KOPT-K1 (cell line): ENCODE results near the gene DGKD.

Experiments used
- H3K27ac ChIP-seq: fragments of 200-600 bp; sonication (generic); 2 replicates; pipeline ENCODE4 v1.5.1; 2016; ENCODE audit warnings: antibody characterized with exemption, mild to moderate bottlenecking, low read depth, low read length; ENCODE audit not compliant: poor library complexity, severe bottlenecking
- H3K36me3 ChIP-seq: fragments of 200-600 bp; sonication (generic); 2 replicates; pipeline ENCODE4 v1.5.1; 2017; ENCODE audit warnings: antibody characterized with exemption, mild to moderate bottlenecking, low read length, moderate library complexity; ENCODE audit not compliant: insufficient read depth
- H3K9me3 ChIP-seq: fragments of 200-600 bp; sonication (generic); 2 replicates; pipeline ENCODE4 v1.5.1; 2017; ENCODE audit warnings: antibody characterized with exemption, low read length, mild to moderate bottlenecking; ENCODE audit not compliant: insufficient read depth, poor library complexity, severe bottlenecking

The DGKD gene

GRCh38 chr2:233349005-233349998 is 5.0 kb upstream of the DGKD start:
- Histone ChIP-seq H3K9me3 (no peaks in the 10 kb centered on the region), H3K36me3 (no peaks in the 10 kb centered on the region), H3K27ac (no peak overlapping the region)

- Histone ChIP-seq H3K9me3 (no peaks in the 10 kb centered on the region), H3K27ac (no peak overlapping the region), H3K36me3 (no peaks in the 10 kb centered on the region)
These were observed 3.6 kb upstream of the DGKD start for GRCh38 chr2:233350708-233351107.

GRCh38 chr2:233351423-233351822 is 2.9 kb upstream of the DGKD start:
- 0 out of 2 replicates have a peak, but pooled peaks cover 6% of the 10 kb centered on the region for H3K36me3 ChIP-seq
- H3K9me3 ChIP-seq = no peaks in the 10 kb centered on the region
- no peak overlapping the region for H3K27ac ChIP-seq

- H3K9me3 ChIP-seq = no peaks in the 10 kb centered on the region
- 0 out of 2 replicates have a peak, but pooled peaks cover 9% of the 10 kb centered on the region for H3K36me3 ChIP-seq
- no peak overlapping the region for H3K27ac ChIP-seq
These were observed 2.0 kb upstream of the DGKD start for GRCh38 chr2:233352141-233352842.

GRCh38 chr2:233353101-233353768 is 1.1 kb upstream of the DGKD start:
- H3K27ac ChIP-seq = peak overlapping the region; percentile 68
- 0 out of 2 replicates have a peak, but pooled peaks cover 15% of the 10 kb centered on the region for H3K36me3 ChIP-seq
- H3K9me3 ChIP-seq = no peaks in the 10 kb centered on the region

GRCh38 chr2:233354500-233354924 is 218 bp downstream of the DGKD start:
- Histone ChIP-seq H3K36me3 (0 out of 2 replicates have a peak, but pooled peaks cover 21% of the 10 kb centered on the region), H3K27ac (peak overlapping the region; percentile 43), H3K9me3 (no peaks in the 10 kb centered on the region)

GRCh38 chr2:233354971-233355574 is 779 bp downstream of the DGKD start:
- H3K9me3 ChIP-seq = no peaks in the 10 kb centered on the region
- H3K36me3 ChIP-seq = 0 out of 2 replicates have a peak, but pooled peaks cover 21% of the 10 kb centered on the region
- H3K27ac ChIP-seq = peak overlapping the region; percentile 45

- no peak overlapping the region for H3K27ac ChIP-seq
- no peaks in the 10 kb centered on the region for H3K9me3 ChIP-seq
- H3K36me3 ChIP-seq = 0 out of 2 replicates have a peak, but pooled peaks cover 25% of the 10 kb centered on the region
These were observed 1.6 kb downstream of the DGKD start for GRCh38 chr2:233355916-233356315.

GRCh38 chr2:233356546-233357308 is 2.4 kb downstream of the DGKD start:
- H3K27ac ChIP-seq = no peak overlapping the region
- H3K36me3 ChIP-seq = 0 out of 2 replicates have a peak, but pooled peaks cover 29% of the 10 kb centered on the region
- H3K9me3 ChIP-seq = no peaks in the 10 kb centered on the region

- Histone ChIP-seq H3K27ac (no peak overlapping the region), H3K36me3 (0 out of 2 replicates have a peak, but pooled peaks cover 29% of the 10 kb centered on the region), H3K9me3 (no peaks in the 10 kb centered on the region)
These were observed 4.0 kb downstream of the DGKD start for GRCh38 chr2:233358335-233358734.

- Histone ChIP-seq H3K9me3 (no peaks in the 10 kb centered on the region), H3K27ac (no peak overlapping the region), H3K36me3 (peaks cover 36% of the 10 kb centered on the region; the same call in 1 of the 2 replicates)
These were observed 4.7 kb downstream of the DGKD start for GRCh38 chr2:233358947-233359346.

GRCh38 chr2:233359823-233360222 is 5.5 kb downstream of the DGKD start:
- no peak overlapping the region for H3K27ac ChIP-seq
- H3K36me3 ChIP-seq = peaks cover 36% of the 10 kb centered on the region; the same call in 1 of the 2 replicates
- no peaks in the 10 kb centered on the region for H3K9me3 ChIP-seq

- Histone ChIP-seq H3K36me3 (peaks cover 36% of the 10 kb centered on the region; the same call in 1 of the 2 replicates), H3K27ac (no peak overlapping the region), H3K9me3 (no peaks in the 10 kb centered on the region)
These were observed 6.5 kb downstream of the DGKD start for GRCh38 chr2:233360771-233361176.

- no peak overlapping the region for H3K27ac ChIP-seq
- no peaks in the 10 kb centered on the region for H3K9me3 ChIP-seq
- H3K36me3 ChIP-seq = peaks cover 31% of the 10 kb centered on the region; the same call in 1 of the 2 replicates
These were observed 7.0 kb downstream of the DGKD start for GRCh38 chr2:233361297-233361696.
